Right lobe of liver (tissue), 4 donors: ENCODE results near the gene GATA6.

Experiments used
- POLR2A ChIP-seq: fragments of 450-650 bp; IDR thresholded peaks from one replicate; pipeline ENCODE4 v1.6.1; 2017; ENCODE audit warnings: antibody characterized with exemption, mild to moderate bottlenecking
- TF ChIP-seq, protein P1 (sequence below), 4 donors: fragments of 200-600 bp in 3 of 4; fragments of 450-650 bp in 1 of 4; IDR thresholded peaks; one replicate each; pipeline versions ENCODE4 v1.5.1 to v1.8.0; 2016 to 2022; ENCODE audit warnings: antibody characterized with exemption in 4 of 4, mild to moderate bottlenecking in 2 of 4
- donor health status: DM: no; HTN: no; CAD: no.
- donor health status: DM: no; HTN: no; CAD: no.
- donor health status: DM: no; HTN: yes; CAD: no.

DNA sequence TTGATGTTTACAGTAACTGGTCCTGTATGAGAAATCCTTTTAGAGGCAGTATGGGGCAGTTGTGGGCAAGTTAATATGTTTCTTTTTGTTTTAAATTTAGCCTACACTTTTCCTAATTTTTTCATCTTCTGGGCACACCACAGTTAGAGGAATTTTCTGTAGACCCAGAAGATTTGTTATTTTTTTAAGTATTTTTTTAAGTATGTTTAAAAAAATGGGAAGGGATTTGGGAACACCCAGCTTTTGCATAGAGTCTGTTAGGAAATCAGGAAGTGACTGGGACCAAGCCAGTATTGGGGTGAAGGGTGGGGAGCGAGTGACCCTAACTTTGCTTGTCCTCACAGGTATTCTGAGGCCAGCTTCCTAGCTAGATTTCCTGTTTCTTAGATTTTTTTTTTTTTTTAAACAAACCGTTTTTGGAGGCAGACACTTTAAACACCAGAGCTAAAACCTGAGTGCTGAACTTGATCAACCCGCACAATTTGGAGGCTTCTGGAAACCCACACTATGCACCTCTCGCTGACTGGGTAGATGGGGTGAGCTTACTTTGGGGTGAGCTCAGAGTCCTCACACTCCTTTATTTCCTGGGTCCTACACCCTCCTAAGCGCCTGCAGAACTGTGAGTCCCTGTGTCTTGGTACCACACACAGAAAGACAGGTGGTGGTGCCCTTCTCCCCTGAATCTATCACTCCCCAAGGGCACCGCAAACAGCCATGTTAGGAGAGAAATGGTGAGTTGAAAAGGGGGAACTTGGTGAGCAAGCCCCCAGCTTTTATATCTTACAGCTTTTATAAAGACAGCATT, 5.2 kb downstream of the GATA6 start:
- TF ChIP-seq, protein P1, sequence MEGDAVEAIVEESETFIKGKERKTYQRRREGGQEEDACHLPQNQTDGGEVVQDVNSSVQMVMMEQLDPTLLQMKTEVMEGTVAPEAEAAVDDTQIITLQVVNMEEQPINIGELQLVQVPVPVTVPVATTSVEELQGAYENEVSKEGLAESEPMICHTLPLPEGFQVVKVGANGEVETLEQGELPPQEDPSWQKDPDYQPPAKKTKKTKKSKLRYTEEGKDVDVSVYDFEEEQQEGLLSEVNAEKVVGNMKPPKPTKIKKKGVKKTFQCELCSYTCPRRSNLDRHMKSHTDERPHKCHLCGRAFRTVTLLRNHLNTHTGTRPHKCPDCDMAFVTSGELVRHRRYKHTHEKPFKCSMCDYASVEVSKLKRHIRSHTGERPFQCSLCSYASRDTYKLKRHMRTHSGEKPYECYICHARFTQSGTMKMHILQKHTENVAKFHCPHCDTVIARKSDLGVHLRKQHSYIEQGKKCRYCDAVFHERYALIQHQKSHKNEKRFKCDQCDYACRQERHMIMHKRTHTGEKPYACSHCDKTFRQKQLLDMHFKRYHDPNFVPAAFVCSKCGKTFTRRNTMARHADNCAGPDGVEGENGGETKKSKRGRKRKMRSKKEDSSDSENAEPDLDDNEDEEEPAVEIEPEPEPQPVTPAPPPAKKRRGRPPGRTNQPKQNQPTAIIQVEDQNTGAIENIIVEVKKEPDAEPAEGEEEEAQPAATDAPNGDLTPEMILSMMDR (IDR thresholded peaks at IDR 0.05): no peak
- TF ChIP-seq POLR2A: no peak
